ENCODE results near the gene EMX2. TPM values are rescaled to one million over a fixed set of nuclear protein-coding genes. Genes with fewer than 3 reads are reported as not detected.
A peak's percentile ranks its signal among the peaks of the same experiment; 100 is the strongest.

EMX2 gene
- total RNA-seq, 1 donor from 2014 or later = 0.47 TPM

- Mint-ChIP-seq H3K27me3 (ENCODE audit: unreplicated experiment) (peaks cover 6% of the 10 kb centered on the region), H3K36me3 (ENCODE audit: unreplicated experiment) (no peaks in the 10 kb centered on the region), H3K4me3 (ENCODE audit: unreplicated experiment) (no peak overlapping the region), H3K9me3 (ENCODE audit: unreplicated experiment) (peaks cover 8% of the 10 kb centered on the region), H3K4me1 (ENCODE audit: low read depth, unreplicated experiment) (no peaks in the 10 kb centered on the region), H3K27ac (ENCODE audit: unreplicated experiment) (no peak overlapping the region)
- TF ChIP-seq CTCF (IDR thresholded peaks at IDR 0.05; ENCODE audit: partially characterized antibody, unreplicated experiment) = no peak
- DNase-seq = peak; percentile 0
Measured at GRCh38 chr10:117562896-117563737, 20.6 kb downstream of the EMX2 start.

- Mint-ChIP-seq H3K36me3 (ENCODE audit: unreplicated experiment) (no peaks in the 10 kb centered on the region), H3K4me1 (ENCODE audit: low read depth, unreplicated experiment) (no peaks in the 10 kb centered on the region), H3K4me3 (ENCODE audit: unreplicated experiment) (no peak overlapping the region), H3K27ac (ENCODE audit: unreplicated experiment) (no peak overlapping the region), H3K27me3 (ENCODE audit: unreplicated experiment) (peaks cover 2% of the 10 kb centered on the region), H3K9me3 (ENCODE audit: unreplicated experiment) (peaks cover 6% of the 10 kb centered on the region)
- peak; percentile 3 for DNase-seq
- no peak for TF ChIP-seq CTCF (IDR thresholded peaks at IDR 0.05; ENCODE audit: partially characterized antibody, unreplicated experiment)
Measured at GRCh38 chr10:117563780-117564179, 21.2 kb downstream of the EMX2 start.

- H3K27me3 Mint-ChIP-seq (ENCODE audit: unreplicated experiment) = no peaks in the 10 kb centered on the region
- TF ChIP-seq CTCF (IDR thresholded peaks at IDR 0.05; ENCODE audit: partially characterized antibody, unreplicated experiment) = no peak
- H3K9me3 Mint-ChIP-seq (ENCODE audit: unreplicated experiment) = peaks cover 4% of the 10 kb centered on the region
- no peak overlapping the region for H3K4me3 Mint-ChIP-seq (ENCODE audit: unreplicated experiment)
- H3K4me1 Mint-ChIP-seq (ENCODE audit: low read depth, unreplicated experiment) = no peaks in the 10 kb centered on the region
- no peaks in the 10 kb centered on the region for H3K36me3 Mint-ChIP-seq (ENCODE audit: unreplicated experiment)
- peak; percentile 5 for DNase-seq
- H3K27ac Mint-ChIP-seq (ENCODE audit: unreplicated experiment) = no peak overlapping the region
Measured at GRCh38 chr10:117565068-117565467, 22.5 kb downstream of the EMX2 start.

- no peaks in the 10 kb centered on the region for H3K27me3 Mint-ChIP-seq (ENCODE audit: unreplicated experiment)
- no peaks in the 10 kb centered on the region for H3K36me3 Mint-ChIP-seq (ENCODE audit: unreplicated experiment)
- peaks cover 6% of the 10 kb centered on the region for H3K9me3 Mint-ChIP-seq (ENCODE audit: unreplicated experiment)
- H3K27ac Mint-ChIP-seq (ENCODE audit: unreplicated experiment) = no peak overlapping the region
- H3K4me3 Mint-ChIP-seq (ENCODE audit: unreplicated experiment) = no peak overlapping the region
- no peak for DNase-seq
- TF ChIP-seq CTCF (IDR thresholded peaks at IDR 0.05; ENCODE audit: partially characterized antibody, unreplicated experiment) = no peak
- no peaks in the 10 kb centered on the region for H3K4me1 Mint-ChIP-seq (ENCODE audit: low read depth, unreplicated experiment)
Measured at GRCh38 chr10:117568334-117568733, 25.8 kb downstream of the EMX2 start.
